D721Med (cell line): ENCODE results near the gene ZNF576.

Experiments
- DNase-seq: peaks from one replicate; pipeline ENCODE4 v3.0.0; 2011; ENCODE audit warnings: low spot score; ENCODE audit not compliant: insufficient read length
- FAIRE-seq: peaks from 2 replicates; lab custom pipeline; 2011; peaks lifted over from hg19 to GRCh38; lab: Jason Lieb, UNC
- TF ChIP-seq, protein P1 (sequence below): IDR thresholded peaks from 2 replicates; pipeline ENCODE4 v1.5.1; 2012; ENCODE audit warnings: mild to moderate bottlenecking, control low read depth; ENCODE audit not compliant: insufficient read depth; ENCODE audit errors: missing control alignments

Gene ZNF576

DNA sequence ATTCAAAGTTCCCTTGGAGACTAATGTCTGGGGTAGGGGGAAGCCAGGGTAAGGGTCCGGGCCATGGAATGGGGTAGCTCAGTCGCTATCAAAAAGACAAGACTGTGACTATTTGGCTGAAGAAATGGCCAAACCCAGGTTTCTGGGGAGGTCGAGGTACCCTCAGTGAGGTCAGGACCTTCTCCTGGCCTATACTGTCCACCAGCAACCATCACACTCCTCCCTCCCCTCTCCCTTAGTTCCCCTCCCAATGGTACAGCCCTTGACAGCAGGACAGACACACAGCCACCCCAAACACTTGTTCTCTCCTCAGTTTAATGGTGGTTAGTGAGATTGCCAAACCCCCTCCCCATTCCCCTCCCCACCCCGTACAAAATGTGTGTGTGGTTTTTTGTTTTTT lies 25.7 kb downstream of the ZNF576 start:
- TF ChIP-seq, protein P1, sequence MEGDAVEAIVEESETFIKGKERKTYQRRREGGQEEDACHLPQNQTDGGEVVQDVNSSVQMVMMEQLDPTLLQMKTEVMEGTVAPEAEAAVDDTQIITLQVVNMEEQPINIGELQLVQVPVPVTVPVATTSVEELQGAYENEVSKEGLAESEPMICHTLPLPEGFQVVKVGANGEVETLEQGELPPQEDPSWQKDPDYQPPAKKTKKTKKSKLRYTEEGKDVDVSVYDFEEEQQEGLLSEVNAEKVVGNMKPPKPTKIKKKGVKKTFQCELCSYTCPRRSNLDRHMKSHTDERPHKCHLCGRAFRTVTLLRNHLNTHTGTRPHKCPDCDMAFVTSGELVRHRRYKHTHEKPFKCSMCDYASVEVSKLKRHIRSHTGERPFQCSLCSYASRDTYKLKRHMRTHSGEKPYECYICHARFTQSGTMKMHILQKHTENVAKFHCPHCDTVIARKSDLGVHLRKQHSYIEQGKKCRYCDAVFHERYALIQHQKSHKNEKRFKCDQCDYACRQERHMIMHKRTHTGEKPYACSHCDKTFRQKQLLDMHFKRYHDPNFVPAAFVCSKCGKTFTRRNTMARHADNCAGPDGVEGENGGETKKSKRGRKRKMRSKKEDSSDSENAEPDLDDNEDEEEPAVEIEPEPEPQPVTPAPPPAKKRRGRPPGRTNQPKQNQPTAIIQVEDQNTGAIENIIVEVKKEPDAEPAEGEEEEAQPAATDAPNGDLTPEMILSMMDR, result no peak
- no peak for DNase-seq
- FAIRE-seq, result no peak

DNA sequence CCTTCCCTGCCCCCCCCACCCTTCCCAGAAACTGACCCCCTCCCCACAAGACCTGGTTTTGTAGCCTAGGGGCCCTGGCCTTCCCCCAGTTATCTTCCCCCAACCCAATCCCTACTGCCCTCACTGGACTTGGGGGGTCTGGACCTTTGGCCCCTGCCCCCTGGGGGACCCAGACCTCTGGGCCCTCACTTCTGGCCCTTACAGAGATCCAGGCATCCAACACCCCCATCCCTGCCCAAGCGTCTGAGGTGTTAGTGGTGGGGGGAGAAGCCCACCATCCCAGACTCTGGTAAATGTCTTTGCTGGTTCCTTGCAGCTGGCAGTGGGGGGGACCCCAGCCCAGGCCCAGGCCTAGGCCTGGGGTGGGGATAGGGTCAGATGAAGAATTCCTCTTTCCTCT lies 26.6 kb downstream of the ZNF576 start:
- DNase-seq (no peak), FAIRE-seq (no peak)
- TF ChIP-seq, protein P1, result no peak

DNA sequence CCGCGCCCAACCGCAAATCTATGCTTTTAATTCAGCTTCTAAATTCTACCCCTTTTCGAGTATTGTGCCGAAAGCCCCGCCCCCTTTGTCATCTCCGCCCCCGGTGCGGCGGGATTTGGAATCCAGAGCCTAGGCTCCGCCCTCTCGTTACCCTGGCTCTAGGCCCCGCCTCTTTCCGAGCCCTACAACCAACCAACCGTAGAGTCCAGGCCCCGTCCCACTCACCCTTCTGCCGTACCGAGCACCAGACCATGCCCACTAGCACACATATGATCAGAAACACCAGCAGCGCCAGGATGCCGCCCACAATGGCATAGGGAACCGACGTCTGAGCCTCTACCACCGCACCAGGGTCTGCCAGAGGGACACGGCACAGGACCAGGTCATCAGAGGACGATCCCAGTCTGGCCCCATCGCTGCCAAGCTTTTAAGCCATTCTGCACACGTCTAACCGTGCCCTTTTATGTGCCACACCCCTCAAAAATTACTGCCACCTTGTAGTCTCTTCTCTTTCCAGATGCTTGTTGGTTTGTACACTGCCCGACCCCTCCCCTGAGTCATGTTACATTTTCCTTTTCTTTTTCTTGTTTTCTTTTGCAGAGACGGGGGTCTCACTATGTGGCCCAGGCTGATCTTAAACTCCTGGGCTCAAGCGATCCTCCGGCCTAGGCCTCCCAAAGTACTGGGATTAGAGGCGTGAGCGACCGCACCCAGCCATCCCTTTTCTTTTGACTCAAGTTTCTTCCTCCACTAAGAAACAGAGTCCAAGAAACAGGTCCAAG lies 27.7 kb downstream of the ZNF576 start:
- DNase-seq, result no peak
- FAIRE-seq, result no peak

DNA sequence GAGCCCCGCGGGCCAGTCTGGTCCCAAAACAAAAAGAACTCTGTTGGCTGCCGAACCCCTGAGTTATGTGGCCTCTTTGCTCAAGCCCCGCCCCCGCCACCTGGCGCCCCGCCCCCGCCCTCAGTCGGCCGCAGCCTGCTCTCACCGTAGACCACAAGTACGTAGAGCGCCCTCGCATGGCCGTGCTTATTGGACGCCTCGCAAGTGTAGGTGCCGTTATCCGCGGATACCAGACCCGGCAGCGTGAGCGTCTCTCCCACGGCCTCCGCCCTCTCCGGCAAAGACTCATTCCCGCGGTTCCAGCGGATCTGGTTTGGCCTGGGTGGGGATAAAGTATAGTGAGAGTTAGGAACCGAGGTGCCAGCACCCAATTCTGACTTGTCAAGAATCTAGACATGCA lies 28.5 kb downstream of the ZNF576 start:
- FAIRE-seq (no peak), DNase-seq (no peak)
- TF ChIP-seq, protein P1, result no peak

More for the DNA sequence above, 27.7 kb downstream of the ZNF576 start:
- TF ChIP-seq, protein P1, result no peak

DNA sequence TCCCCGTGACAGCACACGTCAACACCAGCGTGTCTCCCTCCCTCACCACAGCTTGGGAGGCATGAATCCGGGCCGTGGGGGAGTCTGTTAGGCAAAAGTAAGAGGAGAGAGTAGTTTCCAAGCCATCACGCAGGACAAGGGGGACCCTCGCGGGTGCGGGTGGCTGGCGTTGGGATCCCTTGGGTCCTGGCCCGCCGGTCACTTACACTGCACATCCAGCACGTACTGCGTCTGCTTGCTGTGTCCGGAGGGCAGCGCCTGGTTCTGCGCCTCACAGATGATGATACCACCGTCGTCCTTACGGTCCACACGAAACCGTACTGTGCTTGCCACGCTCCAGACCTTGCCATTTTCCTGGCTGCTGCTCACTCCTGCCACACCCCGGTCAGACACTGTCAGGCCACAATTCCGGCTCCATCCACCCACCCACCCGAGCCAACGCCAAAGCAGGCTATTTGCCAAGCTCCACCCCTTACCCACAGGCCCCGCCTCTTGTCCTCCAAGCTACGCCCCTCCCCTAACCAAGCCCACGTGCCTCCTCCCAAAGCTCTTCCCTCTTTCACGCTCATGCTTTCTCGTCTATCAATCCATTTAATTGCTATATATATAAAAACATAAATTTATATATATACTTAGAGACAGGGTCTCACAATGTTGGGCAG lies 29.7 kb downstream of the ZNF576 start:
- FAIRE-seq, result no peak
- no peak for DNase-seq
- TF ChIP-seq, protein P1, result no peak

DNA sequence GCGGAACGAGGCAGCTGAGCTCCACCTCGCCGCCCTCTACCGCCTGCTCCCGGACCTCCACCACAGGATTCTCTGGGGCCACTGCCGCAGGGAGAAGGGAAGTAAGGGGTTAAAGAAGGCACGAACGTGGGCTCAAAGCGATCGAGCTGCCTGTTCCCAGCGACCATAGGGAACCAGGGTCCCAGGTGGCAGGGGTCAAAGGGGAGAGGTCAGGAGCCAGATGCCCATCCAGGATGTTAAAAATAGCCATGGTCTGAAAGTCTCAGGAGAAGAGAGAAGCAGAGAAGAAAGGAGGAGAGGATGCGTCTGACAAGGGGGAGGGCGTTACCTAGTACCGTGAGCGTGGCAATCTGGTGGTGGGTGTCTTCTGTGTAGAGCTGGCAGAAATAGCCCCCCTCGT lies 30.4 kb downstream of the ZNF576 start:
- no peak for FAIRE-seq

More for the DNA sequence above, 30.4 kb downstream of the ZNF576 start:
- TF ChIP-seq, protein P1, result no peak
- DNase-seq, result no peak
